ENCODE data around the gene KRT35.
A peak's percentile ranks its signal among the peaks of the same experiment; 100 is the strongest.

KRT35 gene

GRCh38 chr17:41511716-41512115 lies 30.8 kb upstream of the KRT35 start:
- no peak for DNase-seq

GRCh38 chr17:41511116-41511515 lies 30.2 kb upstream of the KRT35 start:
- no peak for DNase-seq

- no peak for DNase-seq
These were observed 29.5 kb upstream of the KRT35 start for GRCh38 chr17:41510251-41511065.

- DNase-seq, result no peak
These were observed 26.4 kb upstream of the KRT35 start for GRCh38 chr17:41507315-41507880.

GRCh38 chr17:41505809-41506767 lies 25.1 kb upstream of the KRT35 start:
- no peak for DNase-seq

GRCh38 chr17:41505007-41505808 lies 24.3 kb upstream of the KRT35 start, which contains the start of gene KRT13:
KRT13 (minus strand) TSS chr17:41505612; CDS start chr17:41505550, 62 bp downstream.
- no peak for DNase-seq

GRCh38 chr17:41504246-41504977 lies 23.5 kb upstream of the KRT35 start:
- no peak for DNase-seq

- no peak for DNase-seq
These were observed 22.3 kb upstream of the KRT35 start for GRCh38 chr17:41503202-41503601.

- no peak for DNase-seq
These were observed 19.4 kb upstream of the KRT35 start for GRCh38 chr17:41500131-41500911.

GRCh38 chr17:41499714-41500113 lies 18.8 kb upstream of the KRT35 start:
- no peak for DNase-seq

GRCh38 chr17:41498276-41498675 lies 17.3 kb upstream of the KRT35 start:
- DNase-seq, result no peak

- peak; percentile 40 for DNase-seq
These were observed 16.0 kb upstream of the KRT35 start for GRCh38 chr17:41496803-41497484.

- no peak for DNase-seq
These were observed 13.6 kb upstream of the KRT35 start for GRCh38 chr17:41494524-41494923.

- DNase-seq, result no peak
These were observed 11.8 kb upstream of the KRT35 start for GRCh38 chr17:41492771-41493170.

GRCh38 chr17:41492351-41492750 lies 11.4 kb upstream of the KRT35 start:
- no peak for DNase-seq

- DNase-seq, result no peak
These were observed 10.5 kb upstream of the KRT35 start for GRCh38 chr17:41491476-41491875.

GRCh38 chr17:41490000-41490990 lies 9.3 kb upstream of the KRT35 start:
- no peak for DNase-seq

- no peak for DNase-seq
These were observed 8.6 kb upstream of the KRT35 start, which contains the start of gene KRT36 for GRCh38 chr17:41489531-41489930. KRT36 (minus strand) TSS chr17:41489910; CDS start chr17:41489864, 46 bp downstream.
